ENCODE data around the gene GPR61. TPM values are rescaled to one million over a fixed set of nuclear protein-coding genes. Genes with fewer than 3 reads are reported as not detected.

The GPR61 gene
- total RNA-seq, 1 experiment from 2014 or later, result 0.48 TPM

DNA sequence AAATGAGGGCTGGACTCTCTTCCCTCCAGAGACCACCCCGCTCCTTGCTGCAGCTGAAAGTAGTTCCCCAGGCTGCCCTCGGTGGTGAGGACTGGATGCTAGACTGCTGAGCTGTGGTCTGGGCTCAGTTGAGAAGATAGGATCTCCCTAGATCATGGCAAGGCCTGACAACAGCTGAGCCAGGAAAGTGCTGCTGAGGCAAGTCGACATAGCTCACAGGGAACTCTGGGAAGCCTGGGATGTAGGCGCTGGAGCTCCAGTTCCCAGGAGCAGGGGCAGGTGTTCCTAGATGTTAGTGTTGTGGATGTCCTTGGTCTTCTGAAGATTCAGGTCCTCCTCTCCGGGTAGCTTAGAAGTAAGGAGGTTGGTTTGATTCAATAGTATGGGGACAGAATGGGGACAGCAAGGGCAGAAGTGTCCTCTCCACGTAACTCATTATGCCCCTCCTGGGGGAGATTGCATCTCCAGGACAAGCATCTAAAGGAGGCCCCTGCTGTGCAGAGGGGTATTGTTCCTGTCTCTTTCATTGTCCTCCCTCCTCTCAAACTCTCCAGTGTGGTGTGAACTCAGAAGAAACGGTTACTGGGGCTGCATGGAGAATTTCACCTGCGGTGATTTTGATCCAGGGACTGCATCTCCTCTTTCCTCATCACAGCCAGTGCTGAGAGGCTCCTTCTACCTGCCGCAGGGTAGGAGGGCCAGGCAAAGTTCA is 42.1 kb upstream of the GPR61 start:
- Histone ChIP-seq H2AFZ (ENCODE audit: low read length) (no peak overlapping the region), H2BK120ac (ENCODE audit: low read depth, low read length, poor library complexity, severe bottlenecking) (no peak overlapping the region), H3K9ac (ENCODE audit: extremely low read depth, insufficient read length, low read length) (no peak overlapping the region), H3T11ph (ENCODE audit: low read length) (no peak overlapping the region), H2BK5ac (ENCODE audit: insufficient read length, low read length) (no peak overlapping the region), H3K27me3 (ENCODE audit: insufficient read depth, low read length) (no peaks in the 10 kb centered on the region), H3K27ac (ENCODE audit: insufficient read length, low read depth, low read length) (no peak overlapping the region), H3K4me1 (ENCODE audit: insufficient read depth, low read length) (peaks cover 2% of the 10 kb centered on the region; the same call in 1 of the 2 replicates), H3K23ac (ENCODE audit: insufficient read length, low read depth, low read length) (no peak overlapping the region), H2BK12ac (ENCODE audit: insufficient read length, low read depth, low read length) (no peak overlapping the region), H4K8ac (replicated peaks; ENCODE audit: insufficient read length, low read depth, low read length) (no peak overlapping the region), H3K23me2 (ENCODE audit: insufficient read length, low read depth, low read length, poor library complexity, severe bottlenecking) (no peaks in the 10 kb centered on the region), H4K20me1 (ENCODE audit: control insufficient read depth, insufficient read depth, insufficient read length) (no peaks in the 10 kb centered on the region), H2BK20ac (ENCODE audit: low read depth, low read length, poor library complexity, severe bottlenecking) (no peak overlapping the region), H3K9me3 (ENCODE audit: control insufficient read depth, low read depth, low read length) (no peaks in the 10 kb centered on the region), H3K14ac (ENCODE audit: insufficient read depth, low read length) (no peak overlapping the region), H3K4ac (ENCODE audit: low read depth, low read length) (no peak overlapping the region), H2AK5ac (ENCODE audit: insufficient read length, low read length) (no peak overlapping the region), H3K18ac (ENCODE audit: insufficient read length, low read depth, low read length) (no peak overlapping the region), H4K91ac (ENCODE audit: insufficient read length, low read depth, low read length) (no peak overlapping the region), H3K56ac (ENCODE audit: insufficient read length, low read depth, low read length) (no peak overlapping the region), H4K5ac (ENCODE audit: insufficient read length, low read depth, low read length) (no peak overlapping the region), H3K4me2 (ENCODE audit: insufficient read depth, insufficient read length, low read length) (no peak overlapping the region), H3K79me2 (ENCODE audit: insufficient read depth, low read length) (no peaks in the 10 kb centered on the region), H3K79me1 (ENCODE audit: insufficient read depth, low read depth, low read length, poor library complexity, severe bottlenecking) (no peaks in the 10 kb centered on the region), H2BK15ac (ENCODE audit: low read depth, low read length) (no peak overlapping the region)
- Mint-ChIP-seq H3K4me1 (peaks cover 20 to 21% of the 10 kb centered on the region in 2 experiments), H3K27ac (peak overlapping the region in 2 of 3 experiments; percentile 49 to 51; a peak in 1 of 7 replicates), H3K36me3 (ENCODE audit: insufficient read depth in 1 of 3, low read depth in 3 of 3) (peaks cover 0 to 11% (median 5%) of the 10 kb centered on the region in 3 experiments; a peak in 5 of 7 replicates), H3K27me3 (ENCODE audit: low read depth) (no peaks in the 10 kb centered on the region), H3K4me3 (no peak overlapping the region; a peak in 1 of 5 replicates), H3K9me3 (no peaks in the 10 kb centered on the region)
- no CpG with 5 or more reads among the region's 9 CpGs for WGBS (ENCODE audit: extremely low coverage, insufficient read length, low lambda C conversion rate)
- DNase-seq, result no peak
- TF ChIP-seq, protein P1, sequence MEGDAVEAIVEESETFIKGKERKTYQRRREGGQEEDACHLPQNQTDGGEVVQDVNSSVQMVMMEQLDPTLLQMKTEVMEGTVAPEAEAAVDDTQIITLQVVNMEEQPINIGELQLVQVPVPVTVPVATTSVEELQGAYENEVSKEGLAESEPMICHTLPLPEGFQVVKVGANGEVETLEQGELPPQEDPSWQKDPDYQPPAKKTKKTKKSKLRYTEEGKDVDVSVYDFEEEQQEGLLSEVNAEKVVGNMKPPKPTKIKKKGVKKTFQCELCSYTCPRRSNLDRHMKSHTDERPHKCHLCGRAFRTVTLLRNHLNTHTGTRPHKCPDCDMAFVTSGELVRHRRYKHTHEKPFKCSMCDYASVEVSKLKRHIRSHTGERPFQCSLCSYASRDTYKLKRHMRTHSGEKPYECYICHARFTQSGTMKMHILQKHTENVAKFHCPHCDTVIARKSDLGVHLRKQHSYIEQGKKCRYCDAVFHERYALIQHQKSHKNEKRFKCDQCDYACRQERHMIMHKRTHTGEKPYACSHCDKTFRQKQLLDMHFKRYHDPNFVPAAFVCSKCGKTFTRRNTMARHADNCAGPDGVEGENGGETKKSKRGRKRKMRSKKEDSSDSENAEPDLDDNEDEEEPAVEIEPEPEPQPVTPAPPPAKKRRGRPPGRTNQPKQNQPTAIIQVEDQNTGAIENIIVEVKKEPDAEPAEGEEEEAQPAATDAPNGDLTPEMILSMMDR (conservative IDR thresholded peaks at IDR 0.05), result no peak
